Measurements from ENCODE around the gene TEX52.

TEX52 gene

DNA sequence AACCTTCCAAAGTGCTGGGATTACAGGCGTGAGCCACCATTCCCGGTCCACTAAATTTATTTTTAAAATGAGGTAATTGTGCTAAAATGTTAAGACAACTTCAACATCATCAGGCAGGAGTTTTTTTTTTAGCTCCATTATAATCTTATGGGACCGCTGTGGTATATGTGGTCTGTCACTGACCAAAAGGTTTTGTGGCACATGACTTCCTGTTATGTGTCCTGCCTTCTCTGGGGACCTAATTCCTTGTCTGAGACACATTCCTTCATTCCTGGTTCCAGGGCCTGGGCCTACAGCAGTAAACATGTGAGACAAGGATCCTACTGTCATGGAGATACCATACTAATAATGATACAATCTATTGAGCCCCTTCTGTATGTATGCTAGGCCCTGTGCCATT lies 4.9 kb downstream of the TEX52 start:
- no peak overlapping the region for H3K27ac ChIP-seq (ENCODE audit: low read depth, low read length)
- H3K4me3 ChIP-seq (ENCODE audit: low read depth, low read length), result no peak overlapping the region
- no peak overlapping the region for H2AFZ ChIP-seq (ENCODE audit: low read length, unreplicated experiment)
- no peaks in the 10 kb centered on the region for H3K79me2 ChIP-seq (ENCODE audit: control insufficient read depth, insufficient read depth, low read length, unreplicated experiment)
- H3K36me3 ChIP-seq (ENCODE audit: insufficient read depth, low read length), result no peaks in the 10 kb centered on the region
- no peaks in the 10 kb centered on the region for H3K27me3 ChIP-seq (ENCODE audit: insufficient read depth, low read length)
- peaks cover 8% of the 10 kb centered on the region for H3K4me1 ChIP-seq (ENCODE audit: control insufficient read depth, insufficient read depth, low read length, unreplicated experiment)

DNA sequence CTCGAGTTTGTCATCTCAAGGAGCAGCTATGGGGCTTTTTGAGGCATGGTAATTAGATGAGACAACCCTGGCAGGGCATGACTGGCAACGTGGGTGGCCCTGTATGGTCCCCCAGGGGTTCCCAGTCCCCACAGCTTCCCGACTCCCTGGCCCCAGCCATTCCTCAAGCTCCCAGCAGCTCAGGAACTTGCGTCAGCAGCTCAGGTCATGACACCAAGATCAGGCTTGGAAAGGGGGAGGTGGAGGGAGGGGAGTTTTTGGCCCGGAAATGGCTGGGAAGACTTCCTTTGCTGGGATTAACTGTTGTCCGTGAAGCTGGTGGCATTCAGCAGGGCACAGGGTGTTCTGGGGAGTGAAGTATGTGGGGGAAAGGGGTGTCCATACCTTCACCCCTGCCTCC lies 11.6 kb downstream of the TEX52 start:
- no peak overlapping the region for H3K4me3 ChIP-seq (ENCODE audit: low read depth, low read length)
- H3K4me1 ChIP-seq (ENCODE audit: control insufficient read depth, insufficient read depth, low read length, unreplicated experiment), result peaks cover 19% of the 10 kb centered on the region
- H3K36me3 ChIP-seq (ENCODE audit: insufficient read depth, low read length), result no peaks in the 10 kb centered on the region
- H3K79me2 ChIP-seq (ENCODE audit: control insufficient read depth, insufficient read depth, low read length, unreplicated experiment), result no peaks in the 10 kb centered on the region
- H3K27me3 ChIP-seq (ENCODE audit: insufficient read depth, low read length), result no peaks in the 10 kb centered on the region
- H2AFZ ChIP-seq (ENCODE audit: low read length, unreplicated experiment), result peak overlapping the region; percentile 32
- peak overlapping the region; percentile 16; the same call in 1 of the 2 replicates for H3K27ac ChIP-seq (ENCODE audit: low read depth, low read length)

DNA sequence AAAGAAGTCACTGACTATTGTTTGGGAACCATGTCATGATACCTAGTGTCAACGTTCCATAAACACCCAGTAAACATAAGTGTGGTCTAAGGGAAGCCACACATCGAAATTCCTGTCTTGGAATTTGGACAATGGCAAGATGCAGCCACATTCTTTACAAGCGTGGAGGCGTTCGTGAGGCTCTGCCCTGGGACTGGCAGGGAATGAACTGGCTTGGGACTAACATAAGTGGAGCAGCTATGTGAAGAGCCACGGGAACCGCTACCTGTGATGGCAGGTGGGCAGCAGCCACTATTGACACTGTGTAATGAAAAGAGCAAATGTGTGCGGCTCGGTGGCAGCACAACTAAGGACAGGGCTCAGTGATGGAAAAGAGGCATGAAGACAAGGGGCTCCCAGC lies 12.1 kb downstream of the TEX52 start:
- Histone ChIP-seq H3K4me3 (ENCODE audit: low read depth, low read length) (no peak overlapping the region), H3K79me2 (ENCODE audit: control insufficient read depth, insufficient read depth, low read length, unreplicated experiment) (no peaks in the 10 kb centered on the region), H3K36me3 (ENCODE audit: insufficient read depth, low read length) (no peaks in the 10 kb centered on the region), H3K27me3 (ENCODE audit: insufficient read depth, low read length) (no peaks in the 10 kb centered on the region), H3K27ac (ENCODE audit: low read depth, low read length) (no peak overlapping the region), H2AFZ (ENCODE audit: low read length, unreplicated experiment) (no peak overlapping the region), H3K4me1 (ENCODE audit: control insufficient read depth, insufficient read depth, low read length, unreplicated experiment) (peaks cover 17% of the 10 kb centered on the region)

DNA sequence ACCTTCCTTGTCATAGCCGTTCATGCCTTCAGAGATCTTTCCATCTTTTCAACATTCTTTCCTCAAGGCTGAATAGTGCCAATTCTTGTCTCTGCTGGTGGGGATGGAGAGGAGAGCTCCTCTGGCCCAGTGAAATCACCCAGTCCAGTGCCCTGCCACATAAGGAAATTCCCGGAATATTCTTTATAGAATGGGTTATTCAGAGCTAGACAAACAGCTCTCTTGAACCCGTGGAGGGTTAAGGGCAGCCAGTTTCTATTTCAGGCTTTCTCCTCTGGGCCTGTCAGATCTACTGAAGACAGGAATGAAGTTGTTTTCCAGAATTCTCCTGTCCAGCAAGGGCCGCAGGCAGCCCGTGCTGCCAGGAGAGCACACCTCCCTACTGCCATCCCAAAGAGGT lies 13.9 kb downstream of the TEX52 start:
- Histone ChIP-seq H3K4me3 (ENCODE audit: low read depth, low read length) (no peak overlapping the region), H3K79me2 (ENCODE audit: control insufficient read depth, insufficient read depth, low read length, unreplicated experiment) (no peaks in the 10 kb centered on the region), H3K4me1 (ENCODE audit: control insufficient read depth, insufficient read depth, low read length, unreplicated experiment) (peaks cover 11% of the 10 kb centered on the region), H3K27me3 (ENCODE audit: insufficient read depth, low read length) (no peaks in the 10 kb centered on the region), H3K27ac (ENCODE audit: low read depth, low read length) (no peak overlapping the region), H2AFZ (ENCODE audit: low read length, unreplicated experiment) (no peak overlapping the region), H3K36me3 (ENCODE audit: insufficient read depth, low read length) (no peaks in the 10 kb centered on the region)

DNA sequence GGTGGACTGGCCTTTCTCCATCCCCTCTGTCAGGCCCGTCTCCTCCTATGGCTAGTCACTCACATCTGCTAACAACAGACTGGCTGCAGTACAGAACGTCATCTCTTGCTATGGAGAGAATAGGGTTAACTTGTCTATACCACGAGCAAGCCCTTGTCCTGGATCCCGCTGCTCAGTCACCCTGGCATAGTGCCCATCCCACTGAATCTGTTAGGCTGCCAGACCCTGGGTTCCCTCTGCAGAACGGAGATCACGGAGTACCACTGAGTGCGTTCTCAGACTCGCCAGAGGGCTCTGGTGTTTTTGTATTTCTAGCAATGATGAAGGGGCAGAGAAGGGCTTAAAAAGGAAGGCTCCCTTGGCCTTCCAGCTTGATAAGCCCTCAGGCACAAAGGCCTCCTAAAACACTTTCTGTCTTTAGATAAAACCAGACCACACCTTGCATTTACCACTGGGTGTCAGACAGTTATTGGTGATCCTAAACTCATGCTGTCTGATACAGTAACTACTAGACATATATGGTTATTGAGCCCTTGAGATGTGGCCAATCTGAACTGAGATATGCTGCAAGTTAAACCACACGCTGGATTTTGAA lies 15.7 kb downstream of the TEX52 start:
- H3K4me1 ChIP-seq (ENCODE audit: control insufficient read depth, insufficient read depth, low read length, unreplicated experiment), result peaks cover 11% of the 10 kb centered on the region
- H3K36me3 ChIP-seq (ENCODE audit: insufficient read depth, low read length), result no peaks in the 10 kb centered on the region
- H2AFZ ChIP-seq (ENCODE audit: low read length, unreplicated experiment), result no peak overlapping the region
- H3K4me3 ChIP-seq (ENCODE audit: low read depth, low read length), result no peak overlapping the region
- H3K27ac ChIP-seq (ENCODE audit: low read depth, low read length), result no peak overlapping the region
- no peaks in the 10 kb centered on the region for H3K27me3 ChIP-seq (ENCODE audit: insufficient read depth, low read length)
- no peaks in the 10 kb centered on the region for H3K79me2 ChIP-seq (ENCODE audit: control insufficient read depth, insufficient read depth, low read length, unreplicated experiment)

DNA sequence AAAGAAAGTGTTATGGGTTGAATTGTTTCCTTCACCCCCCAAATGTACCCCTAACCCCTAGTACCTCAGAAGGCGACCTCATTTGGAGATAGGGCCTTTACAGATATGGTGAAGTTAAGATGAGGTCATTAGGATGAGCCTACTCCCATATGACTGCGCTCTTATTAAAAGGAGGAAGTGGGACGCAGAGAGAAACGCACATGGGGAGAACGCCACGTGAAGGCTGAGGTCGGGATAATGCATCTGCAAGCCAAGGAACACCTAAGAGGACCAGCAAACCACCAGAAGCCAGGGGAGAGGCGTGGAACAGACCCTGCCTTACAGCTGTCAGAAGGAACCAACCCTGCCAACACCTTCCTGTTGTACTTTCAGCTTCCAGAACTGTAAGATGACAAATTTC lies 20.3 kb downstream of the TEX52 start:
- H3K27ac ChIP-seq (ENCODE audit: low read depth, low read length), result no peak overlapping the region
- H3K27me3 ChIP-seq (ENCODE audit: insufficient read depth, low read length), result peaks cover 12% of the 10 kb centered on the region; the same call in 1 of the 2 replicates
- no peaks in the 10 kb centered on the region for H3K79me2 ChIP-seq (ENCODE audit: control insufficient read depth, insufficient read depth, low read length, unreplicated experiment)
- H3K4me3 ChIP-seq (ENCODE audit: low read depth, low read length), result no peak overlapping the region
- no peak overlapping the region for H2AFZ ChIP-seq (ENCODE audit: low read length, unreplicated experiment)
- no peaks in the 10 kb centered on the region for H3K36me3 ChIP-seq (ENCODE audit: insufficient read depth, low read length)
- H3K4me1 ChIP-seq (ENCODE audit: control insufficient read depth, insufficient read depth, low read length, unreplicated experiment), result peaks cover 7% of the 10 kb centered on the region

DNA sequence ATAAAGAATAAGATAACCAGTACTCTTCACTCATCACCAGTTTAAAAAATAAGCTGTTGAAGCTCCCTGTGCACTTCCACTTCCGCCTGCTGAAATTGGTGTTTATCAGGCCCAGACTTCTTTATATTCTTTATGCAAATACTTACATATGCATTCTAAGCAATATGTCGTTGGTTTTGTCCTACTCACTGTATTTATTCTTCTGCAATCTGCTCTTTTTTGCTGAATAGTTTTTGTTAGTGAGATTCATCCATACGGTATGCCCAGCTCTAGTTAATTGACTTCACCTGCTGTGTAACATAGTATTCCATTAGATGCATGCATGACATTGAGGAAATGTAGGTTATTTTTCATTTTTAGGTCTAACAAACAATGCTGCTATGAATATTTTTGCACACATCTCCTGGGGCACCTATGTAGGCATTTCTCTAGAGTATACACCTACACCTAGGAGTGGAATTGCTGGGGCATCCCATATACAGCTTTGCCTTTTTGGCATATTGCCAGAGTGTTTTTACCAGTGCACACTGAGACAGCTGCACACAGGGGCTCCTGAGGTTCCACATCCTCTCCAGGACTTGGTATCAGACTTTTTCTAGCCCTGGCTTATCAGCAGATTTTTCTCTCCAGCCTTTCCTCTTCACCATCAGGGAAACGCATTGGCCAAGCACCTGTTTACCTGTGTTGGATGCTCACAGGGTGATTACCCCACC lies 21.0 kb downstream of the TEX52 start:
- no peaks in the 10 kb centered on the region for H3K79me2 ChIP-seq (ENCODE audit: control insufficient read depth, insufficient read depth, low read length, unreplicated experiment)
- H3K4me3 ChIP-seq (ENCODE audit: low read depth, low read length), result no peak overlapping the region
- peaks cover 12% of the 10 kb centered on the region; the same call in 1 of the 2 replicates for H3K27me3 ChIP-seq (ENCODE audit: insufficient read depth, low read length)
- H3K4me1 ChIP-seq (ENCODE audit: control insufficient read depth, insufficient read depth, low read length, unreplicated experiment), result peaks cover 7% of the 10 kb centered on the region
- H3K27ac ChIP-seq (ENCODE audit: low read depth, low read length), result no peak overlapping the region
- no peaks in the 10 kb centered on the region for H3K36me3 ChIP-seq (ENCODE audit: insufficient read depth, low read length)
- H2AFZ ChIP-seq (ENCODE audit: low read length, unreplicated experiment), result no peak overlapping the region

DNA sequence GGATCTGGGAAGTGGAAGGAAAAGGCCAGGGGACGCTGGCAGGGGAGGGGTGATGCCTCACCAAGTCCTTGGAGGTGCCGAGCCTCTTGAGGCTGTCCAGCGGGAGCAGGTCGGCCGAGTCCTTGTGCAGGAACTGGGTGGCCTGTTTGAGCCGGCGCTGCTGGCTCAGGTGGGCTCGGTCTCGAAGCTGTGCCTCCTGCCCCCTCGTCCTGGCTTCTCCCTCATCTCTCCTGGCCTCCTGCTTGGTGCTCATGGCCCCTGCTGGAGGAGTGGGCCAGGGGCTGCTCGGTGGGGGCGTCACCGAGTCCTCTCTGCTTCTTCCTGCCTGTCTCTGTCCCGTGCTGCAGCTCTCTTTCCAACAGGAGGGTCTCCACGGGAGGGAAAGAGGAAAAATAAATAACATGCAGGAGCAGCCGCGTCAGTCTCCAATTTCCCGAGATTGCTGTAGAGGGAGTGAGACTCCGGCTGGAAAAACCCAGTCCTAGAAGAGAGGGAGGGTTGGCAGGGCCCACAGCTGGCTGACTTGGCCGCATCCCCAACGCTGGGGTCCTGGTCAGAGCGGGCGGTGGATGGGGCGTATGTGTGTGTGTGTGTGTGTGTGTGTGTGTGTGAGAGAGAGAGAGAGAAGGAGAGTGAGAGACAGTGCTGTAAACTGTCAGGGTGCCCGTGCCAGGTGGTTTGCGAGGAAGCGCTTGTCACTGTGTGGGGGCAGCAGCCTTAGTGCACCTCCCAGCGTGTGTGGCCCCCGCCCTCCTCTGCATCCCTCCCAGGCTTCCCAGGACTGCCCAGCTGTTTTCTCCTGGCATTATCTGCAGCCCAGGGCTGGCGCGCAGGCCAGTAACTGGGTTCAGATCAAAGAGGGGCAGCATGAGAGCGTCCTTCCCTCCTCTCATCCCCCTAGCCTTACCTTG lies 22.0 kb downstream of the TEX52 start, which contains the start of gene NRIP2:
Gene NRIP2 (minus strand): TSS at position 455 of the 911 bp plus-strand sequence. CDS start 52 bp downstream, at position 403.
- Histone ChIP-seq H3K27ac (ENCODE audit: low read depth, low read length) (no peak within 1 kb of the TSS), H3K27me3 (ENCODE audit: insufficient read depth, low read length) (peaks cover 12% of the 10 kb centered on the region; the same call in 1 of the 2 replicates), H3K79me2 (ENCODE audit: control insufficient read depth, insufficient read depth, low read length, unreplicated experiment) (no peaks in the 10 kb centered on the region), H2AFZ (ENCODE audit: low read length, unreplicated experiment) (no peak within 1 kb of the TSS), H3K4me1 (ENCODE audit: control insufficient read depth, insufficient read depth, low read length, unreplicated experiment) (peaks cover 7% of the 10 kb centered on the region), H3K4me3 (ENCODE audit: low read depth, low read length) (no peak within 1 kb of the TSS), H3K36me3 (ENCODE audit: insufficient read depth, low read length) (no peaks in the 10 kb centered on the region)

DNA sequence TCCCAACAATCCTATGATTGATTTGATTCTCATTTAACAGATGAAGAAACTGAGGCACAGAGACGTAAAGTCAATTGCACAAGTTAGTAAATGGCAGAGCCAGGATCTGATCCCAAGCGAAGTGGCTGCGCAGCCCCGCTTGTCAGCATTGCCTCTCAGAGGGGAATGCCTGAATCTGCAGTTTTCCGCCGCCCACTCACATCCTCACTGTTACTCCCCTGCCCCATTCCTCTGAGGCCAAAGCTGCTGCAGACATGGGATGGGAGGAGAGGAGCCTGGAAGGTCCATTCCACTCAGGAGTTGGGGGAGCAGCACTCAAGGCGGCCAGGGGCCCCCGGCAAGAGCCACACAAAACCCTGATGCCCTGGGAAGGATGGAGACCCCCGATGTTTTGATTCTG lies 23.0 kb downstream of the TEX52 start:
- H3K79me2 ChIP-seq (ENCODE audit: control insufficient read depth, insufficient read depth, low read length, unreplicated experiment), result no peaks in the 10 kb centered on the region
- H3K4me1 ChIP-seq (ENCODE audit: control insufficient read depth, insufficient read depth, low read length, unreplicated experiment), result peaks cover 7% of the 10 kb centered on the region
- H3K27me3 ChIP-seq (ENCODE audit: insufficient read depth, low read length), result peaks cover 12% of the 10 kb centered on the region; the same call in 1 of the 2 replicates
- peaks cover 2% of the 10 kb centered on the region; the same call in 1 of the 2 replicates for H3K36me3 ChIP-seq (ENCODE audit: insufficient read depth, low read length)
- H2AFZ ChIP-seq (ENCODE audit: low read length, unreplicated experiment), result no peak overlapping the region
- no peak overlapping the region for H3K4me3 ChIP-seq (ENCODE audit: low read depth, low read length)
- H3K27ac ChIP-seq (ENCODE audit: low read depth, low read length), result no peak overlapping the region

DNA sequence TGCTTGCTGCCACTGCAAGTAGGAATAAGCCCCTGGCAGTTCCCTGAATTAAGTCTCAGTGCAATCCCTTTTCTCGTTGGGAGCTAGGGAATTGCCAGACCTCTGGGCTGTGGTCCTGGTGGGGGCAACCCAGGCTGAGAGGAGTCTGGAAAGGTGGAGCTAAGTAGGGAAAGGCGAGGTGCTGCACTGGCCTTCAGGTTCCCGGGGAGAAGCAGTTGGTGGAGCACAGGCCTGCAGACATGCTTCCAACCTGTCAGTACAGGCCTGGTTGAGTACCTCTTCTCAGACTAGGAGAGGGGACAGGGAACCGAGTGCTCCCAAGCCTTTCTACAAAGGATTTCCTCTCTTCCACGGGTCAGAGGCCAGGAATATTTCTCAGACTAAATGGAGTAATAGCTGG lies 23.5 kb downstream of the TEX52 start:
- Histone ChIP-seq H3K27me3 (ENCODE audit: insufficient read depth, low read length) (peaks cover 12% of the 10 kb centered on the region; the same call in 1 of the 2 replicates), H3K27ac (ENCODE audit: low read depth, low read length) (no peak overlapping the region), H3K4me3 (ENCODE audit: low read depth, low read length) (no peak overlapping the region), H3K79me2 (ENCODE audit: control insufficient read depth, insufficient read depth, low read length, unreplicated experiment) (no peaks in the 10 kb centered on the region), H2AFZ (ENCODE audit: low read length, unreplicated experiment) (no peak overlapping the region), H3K4me1 (ENCODE audit: control insufficient read depth, insufficient read depth, low read length, unreplicated experiment) (peaks cover 7% of the 10 kb centered on the region), H3K36me3 (ENCODE audit: insufficient read depth, low read length) (peaks cover 2% of the 10 kb centered on the region; the same call in 1 of the 2 replicates)
